Activated CD4-positive, alpha-beta T cell treated with anti-CD3 and anti-CD28 coated beads for 48 hours (primary cell): ENCODE results near the gene NOL11.
"Not testable (repeated sequence)": the region's sequence is repeated elsewhere in the genome, so short reads cannot be mapped to it uniquely, and the experiment has no call there.

ENCODE experiments used
- DNase-seq: peaks from one replicate; pipeline ENCODE4 v3.0.0-alpha.2; 2020

NOL11 gene

GRCh38 chr17:67717624-67718324 lies at the start of gene NOL11:
TSS of gene NOL11 (plus strand) at chr17:67717936. CDS start at chr17:67717948, 12 bp downstream.
- peak; percentile 100 for DNase-seq

DNA sequence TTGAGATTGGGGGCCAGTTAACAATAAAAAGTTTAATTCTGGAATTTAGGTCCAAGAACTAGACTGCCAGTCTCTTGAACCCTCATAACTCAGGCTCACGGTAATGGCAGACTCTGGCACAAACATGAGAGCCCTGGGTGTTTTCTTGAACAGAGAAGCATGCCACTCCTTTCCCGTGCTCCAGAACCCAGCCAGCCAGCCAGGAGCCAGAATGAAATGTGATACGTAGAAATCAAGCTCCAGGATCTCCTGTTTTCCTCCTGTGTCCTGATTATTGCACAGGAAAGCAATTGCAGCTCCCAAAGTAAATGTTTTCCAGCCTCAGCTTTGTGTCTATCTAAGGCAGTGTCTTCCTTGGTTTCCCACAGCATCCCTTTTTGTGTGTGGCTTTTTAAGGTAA lies 46.2 kb upstream of the NOL11 start:
- no peak for DNase-seq

GRCh38 chr17:67672592-67673335 lies 45.0 kb upstream of the NOL11 start:
- no peak for DNase-seq

DNA sequence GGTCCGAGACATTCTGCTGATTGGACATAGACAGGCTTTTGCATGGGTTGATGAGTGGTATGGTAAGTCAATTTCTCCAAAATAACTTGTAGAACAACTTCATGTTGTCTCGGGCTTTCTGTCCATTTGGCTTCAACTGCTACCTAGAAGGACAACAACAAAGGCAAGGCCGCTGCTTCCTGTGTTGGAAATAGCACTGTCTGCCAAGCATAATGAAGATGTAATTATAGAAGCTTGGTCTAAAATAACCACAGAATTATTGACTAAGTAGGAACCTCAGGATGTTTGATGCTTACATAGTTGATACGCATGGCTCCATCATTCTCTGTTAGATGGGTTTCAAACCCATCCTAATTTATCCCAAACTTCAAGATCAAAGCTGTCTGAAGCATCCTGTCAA lies 42.3 kb upstream of the NOL11 start:
- DNase-seq, result no peak

DNA sequence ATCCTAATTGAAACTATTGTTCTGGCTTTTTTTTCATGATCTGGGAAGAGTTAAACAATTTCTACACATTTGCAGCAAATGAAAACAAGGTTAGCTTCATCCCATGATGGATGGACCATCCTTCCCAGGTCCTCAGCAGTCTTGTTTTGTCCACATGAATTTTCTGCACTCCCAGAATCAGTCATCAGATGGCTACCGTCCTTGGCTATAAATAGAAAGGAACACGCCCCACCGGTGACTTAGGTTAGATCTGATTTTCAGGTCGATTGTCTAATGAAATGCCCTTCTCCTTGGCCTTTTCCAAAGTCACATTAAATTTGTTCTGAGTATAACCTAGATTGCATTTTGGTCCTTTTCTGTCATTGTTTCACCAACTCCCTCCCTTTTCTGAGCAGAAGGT lies 41.4 kb upstream of the NOL11 start:
- DNase-seq, result no peak

DNA sequence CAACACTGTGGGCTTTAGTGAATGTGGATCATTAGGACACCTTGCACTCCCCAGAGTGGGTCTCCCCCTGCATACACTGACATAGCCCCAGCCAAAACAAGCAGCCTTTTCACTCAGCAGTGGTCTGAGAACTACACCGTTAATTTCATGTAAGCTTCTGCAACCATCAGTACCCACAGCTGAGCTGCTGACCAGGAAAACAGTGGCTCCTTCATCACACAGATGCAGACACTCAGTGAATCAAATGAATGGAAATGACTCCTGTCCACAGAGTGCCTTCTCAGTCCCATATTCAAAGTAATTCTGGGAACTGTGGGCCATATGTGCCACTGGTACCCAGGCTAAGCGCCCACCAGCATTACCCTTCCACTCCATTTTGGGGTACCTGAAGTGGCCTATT lies 39.3 kb upstream of the NOL11 start:
- no peak for DNase-seq

- DNase-seq, result no peak
Observed at GRCh38 chr17:67679225-67679624, 38.5 kb upstream of the NOL11 start.

DNA sequence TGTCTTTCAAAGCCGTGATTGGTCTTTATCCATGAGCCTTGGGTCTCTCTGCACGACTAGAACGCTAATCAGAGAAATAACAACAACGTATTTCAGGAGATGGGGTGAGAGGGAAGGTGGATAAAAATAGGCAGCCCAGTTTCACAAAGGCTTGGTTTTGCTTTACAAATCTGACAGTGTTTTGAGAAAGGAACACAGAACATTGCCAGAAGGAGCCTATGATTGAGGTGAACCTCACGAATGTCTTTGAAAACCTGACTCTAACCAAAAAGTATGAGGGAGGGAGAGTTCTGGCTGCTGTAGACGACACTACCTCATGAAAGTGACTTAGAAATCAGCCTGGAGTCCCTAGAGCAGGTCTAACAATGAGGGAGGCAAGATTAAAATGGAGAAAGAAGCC lies 38.0 kb upstream of the NOL11 start:
- DNase-seq, result no peak

DNA sequence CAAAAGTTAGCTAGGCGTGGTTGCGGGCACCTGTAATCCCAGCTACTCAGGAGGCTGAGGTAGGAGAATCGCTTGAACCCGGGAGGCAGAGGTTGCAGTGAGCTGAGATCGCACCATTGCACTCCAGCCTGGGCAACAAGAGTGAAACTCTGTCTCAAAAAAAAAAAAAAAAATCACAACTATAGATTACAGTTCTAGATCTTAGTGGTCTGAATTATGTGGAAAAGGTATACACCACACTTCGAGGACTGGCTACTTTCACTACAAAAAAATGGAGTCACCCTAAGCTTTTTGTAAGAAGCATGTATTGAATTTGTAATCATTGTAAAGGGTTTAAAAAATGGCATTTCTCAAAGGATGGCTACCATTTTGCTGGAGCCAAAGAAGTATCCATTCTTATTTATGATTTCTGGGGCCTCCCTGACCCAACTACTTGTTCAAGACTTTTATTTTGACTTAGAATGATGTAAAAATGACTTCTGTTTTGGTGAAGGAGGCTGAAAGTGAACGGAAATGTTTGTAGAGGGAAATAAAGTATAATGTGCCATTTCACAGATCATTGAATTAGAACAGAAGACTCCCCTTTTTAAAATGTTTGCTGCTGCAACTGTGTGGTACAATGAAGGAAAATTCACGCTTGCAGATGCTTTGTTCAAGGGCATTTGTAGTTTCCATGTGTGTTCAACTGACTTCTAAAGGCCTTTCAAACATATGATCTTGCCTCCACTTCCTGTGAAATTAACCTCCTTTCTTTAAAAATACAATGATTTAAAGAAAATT lies 37.1 kb upstream of the NOL11 start:
- no peak for DNase-seq

GRCh38 chr17:67682196-67682595 lies 35.5 kb upstream of the NOL11 start:
- DNase-seq, result no peak

DNA sequence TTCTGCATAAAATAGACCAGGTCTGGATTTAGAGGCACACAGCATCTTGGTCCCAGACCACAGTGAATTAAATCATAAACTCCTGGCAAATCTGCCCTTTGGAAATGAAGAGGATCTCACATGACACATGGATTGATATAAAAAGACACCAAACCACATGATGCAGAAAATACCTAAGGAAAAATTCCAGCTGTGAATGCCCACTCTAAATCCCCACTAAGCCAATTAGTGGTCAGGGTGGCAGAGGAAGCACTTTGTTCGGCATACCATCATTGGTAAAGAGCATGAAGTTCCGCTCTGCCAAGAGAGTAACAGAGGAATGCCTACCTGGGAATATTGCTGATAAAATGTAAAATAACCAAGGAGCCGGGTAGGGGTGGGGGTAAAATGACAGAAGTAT lies 32.4 kb upstream of the NOL11 start:
- no peak for DNase-seq

DNA sequence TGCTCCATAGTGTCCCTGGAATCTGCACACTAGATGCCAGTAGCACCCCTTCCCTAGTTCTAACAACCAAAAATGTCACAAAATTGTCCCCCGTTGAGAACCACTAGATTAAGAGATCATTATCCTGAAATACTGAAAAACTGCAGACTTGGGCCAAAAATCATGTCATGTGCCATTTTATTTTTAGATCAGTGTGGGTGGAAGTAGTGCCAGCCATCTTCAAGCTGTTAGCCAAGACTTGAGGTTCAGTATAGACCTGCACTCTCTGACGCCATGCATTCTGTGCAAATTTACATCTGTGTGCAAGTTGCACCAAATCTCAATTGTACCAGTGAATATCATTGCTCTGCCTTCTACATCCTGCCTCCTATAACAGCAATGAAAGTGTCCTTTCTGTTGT lies 31.5 kb upstream of the NOL11 start:
- DNase-seq, result no peak

- no peak for DNase-seq
Observed at GRCh38 chr17:67687511-67687910, 30.2 kb upstream of the NOL11 start.

- DNase-seq, result peak; percentile 52
Observed at GRCh38 chr17:67689534-67690177, 28.1 kb upstream of the NOL11 start.

- DNase-seq, result no peak
Observed at GRCh38 chr17:67693811-67694210, 23.9 kb upstream of the NOL11 start.

GRCh38 chr17:67696347-67696746 lies 21.4 kb upstream of the NOL11 start:
- no peak for DNase-seq

DNA sequence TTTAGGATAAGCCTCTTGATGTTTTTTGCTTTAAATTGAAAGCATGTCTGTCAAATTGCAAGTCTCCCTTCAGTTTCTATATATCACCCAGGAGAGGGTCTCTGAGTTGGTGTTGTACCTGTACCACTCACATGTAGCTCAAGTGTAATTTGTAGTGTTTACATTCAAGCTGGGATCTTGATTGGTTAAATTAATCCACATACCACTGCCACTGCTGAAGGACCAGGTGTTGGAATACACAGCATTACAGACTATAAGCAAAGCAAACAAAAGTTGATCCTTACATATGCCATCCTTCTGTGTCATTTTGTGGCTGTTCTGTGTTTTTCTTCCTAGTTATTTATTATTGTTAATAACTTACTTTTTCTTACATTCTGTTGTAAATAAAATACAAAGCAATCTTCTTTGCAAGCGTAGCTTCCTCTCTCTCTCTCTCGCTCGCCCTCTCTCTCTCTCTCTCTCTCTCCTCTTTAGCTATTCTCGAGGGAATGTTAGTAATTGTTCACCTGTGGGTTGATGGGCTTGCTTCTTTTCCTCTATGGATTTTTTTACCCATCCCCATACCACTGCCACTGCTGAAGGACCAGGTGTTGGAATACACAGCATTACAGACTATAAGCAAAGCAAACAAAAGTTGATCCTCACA lies 20.8 kb upstream of the NOL11 start:
- no peak for DNase-seq

- no peak for DNase-seq
Observed at GRCh38 chr17:67700037-67700724, 17.6 kb upstream of the NOL11 start.

- no peak for DNase-seq
Observed at GRCh38 chr17:67700725-67701119, 17.0 kb upstream of the NOL11 start.

- not testable (repeated sequence) for DNase-seq
Observed at GRCh38 chr17:67702861-67703260, 14.9 kb upstream of the NOL11 start.

DNA sequence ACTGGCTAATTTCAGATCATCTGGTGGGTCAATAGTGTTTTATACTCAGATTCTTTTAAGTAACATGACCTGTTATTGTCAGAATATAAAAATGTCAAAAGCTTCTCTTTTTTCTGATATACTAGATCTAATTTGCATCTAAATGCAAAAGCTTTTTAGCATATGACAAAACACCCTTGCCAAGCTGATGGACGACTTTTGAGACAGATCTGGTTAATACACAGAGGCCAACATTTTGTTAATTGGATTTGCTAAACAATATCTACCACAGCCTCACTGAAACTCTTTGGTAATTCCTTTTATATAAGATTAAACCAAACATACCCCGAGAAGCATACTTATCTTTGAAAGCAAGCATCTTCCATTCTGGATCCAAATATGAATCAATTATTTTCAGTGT lies 10.3 kb upstream of the NOL11 start:
- DNase-seq, result no peak

DNA sequence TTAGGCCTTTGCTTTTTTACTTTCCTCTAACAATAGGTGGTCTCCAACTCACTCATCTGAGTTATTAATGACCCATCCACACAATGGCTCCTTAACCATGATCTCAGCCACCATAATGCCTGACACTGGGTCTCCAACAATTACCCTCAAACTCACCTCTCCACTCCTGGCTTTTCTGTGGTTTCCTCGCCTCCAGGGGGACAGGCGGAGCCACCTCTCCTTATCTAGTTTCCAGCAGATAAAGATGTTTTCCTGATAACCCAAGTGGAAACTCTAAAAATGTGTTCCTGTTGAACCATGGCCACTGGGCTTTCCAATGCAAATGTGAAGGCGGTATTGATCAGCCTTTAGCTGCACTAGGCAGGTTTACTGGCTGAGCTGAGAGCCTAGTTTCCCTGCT lies 9.4 kb upstream of the NOL11 start:
- no peak for DNase-seq
